ENCODE results near the gene ZNF684.
A peak's percentile ranks its signal among the peaks of the same experiment; 100 is the strongest.
"Not testable (repeated sequence)": the region's sequence is repeated elsewhere in the genome, so short reads cannot be mapped to it uniquely, and the experiment has no call there.

Gene ZNF684

GRCh38 chr1:40531381-40532061 is at the start of gene ZNF684:
Gene ZNF684, plus strand, starts transcription at chr1:40531637. Its CDS starts 1,530 bp downstream, at chr1:40533167.
- no peak for TF ChIP-seq CTCF (IDR thresholded peaks at IDR 0.05; ENCODE audit: low read depth, low read length)

GRCh38 chr1:40495315-40495903 is 36.0 kb upstream of the ZNF684 start:
- no peak overlapping the region for H3K4me3 ChIP-seq (replicated peaks in 1 of 2; ENCODE audit: low read depth in 2 of 2, low read length in 2 of 2)
- no peak for TF ChIP-seq CTCF (IDR thresholded peaks at IDR 0.05; ENCODE audit: low read depth, low read length)
- DNase-seq (ENCODE audit: low read depth in 2 of 2), result peak; percentile 3 to 17

More at GRCh38 chr1:40531381-40532061, at the start of gene ZNF684:
- DNase-seq (ENCODE audit: low read depth in 2 of 2), result peak; percentile 95 to 96
- H3K4me3 ChIP-seq (replicated peaks in 1 of 2; ENCODE audit: low read depth in 2 of 2, low read length in 2 of 2), result peak within 1 kb of the TSS; percentile 77 to 84

GRCh38 chr1:40502651-40503050 is 28.8 kb upstream of the ZNF684 start:
- DNase-seq (ENCODE audit: low read depth in 2 of 2); H3K4me3 ChIP-seq (replicated peaks in 1 of 2; ENCODE audit: low read depth in 2 of 2, low read length in 2 of 2): not testable (repeated sequence)

GRCh38 chr1:40507973-40508372 is 23.5 kb upstream of the ZNF684 start:
- no peak for TF ChIP-seq CTCF (IDR thresholded peaks at IDR 0.05; ENCODE audit: low read depth, low read length)
- DNase-seq (ENCODE audit: low read depth in 2 of 2), result no peak
- peak overlapping the region; percentile 78 to 79 for H3K4me3 ChIP-seq (replicated peaks in 1 of 2; ENCODE audit: low read depth in 2 of 2, low read length in 2 of 2)

- DNase-seq (ENCODE audit: low read depth in 2 of 2), result peak; percentile 77 to 81
- no peak for TF ChIP-seq CTCF (IDR thresholded peaks at IDR 0.05; ENCODE audit: low read depth, low read length)
- peak within 1 kb of the TSS; percentile 78 to 79 for H3K4me3 ChIP-seq (replicated peaks in 1 of 2; ENCODE audit: low read depth in 2 of 2, low read length in 2 of 2)
These were observed 22.8 kb upstream of the ZNF684 start, which contains the start of gene EXO5 for GRCh38 chr1:40508375-40509341. Gene EXO5, plus strand, starts transcription at chr1:40508767. Its CDS starts 5,778 bp downstream, at chr1:40514545.

- no peak overlapping the region for H3K4me3 ChIP-seq (replicated peaks in 1 of 2; ENCODE audit: low read depth in 2 of 2, low read length in 2 of 2)
- no peak for TF ChIP-seq CTCF (IDR thresholded peaks at IDR 0.05; ENCODE audit: low read depth, low read length)
- DNase-seq (ENCODE audit: low read depth in 2 of 2), result peak in 1 of 2 donors; percentile 8
These were observed 11.9 kb upstream of the ZNF684 start for GRCh38 chr1:40519517-40519916.
